Naive thymus-derived CD4-positive, alpha-beta T cell (primary cell): ENCODE data around the gene DENND6A. TPM values are rescaled to one million over a fixed set of nuclear protein-coding genes. Genes with fewer than 3 reads are reported as not detected.

Experiments used
- ATAC-seq: fragments of 150-1000 bp; cut with Tn5 transposase; 2 replicates; pipeline ENCODE4 v1.10.0; 2021; ENCODE audit warnings: mild to moderate bottlenecking, moderate library complexity
- CTCF ChIA-PET: fragments of 350-600 bp; sonication (Branson Sonifier 250); formaldehyde crosslinking; loops from one replicate; lab custom pipeline; 2021; ENCODE audit warnings: antibody characterized with exemption; lab: Charles Lee
- POLR2A ChIA-PET: fragments of 350-600 bp; sonication (Branson Sonifier 250); formaldehyde crosslinking; loops from one replicate; lab custom pipeline; 2021; ENCODE audit warnings: antibody characterized with exemption, inconsistent platforms; lab: Charles Lee
- DNase-seq, 9 donors: peaks; one replicate each; pipeline versions ENCODE4 v3.0.0 to v3.0.0-alpha.2; 2020 to 2022; ENCODE audit warnings: mixed read lengths in 1 of 9
- H3K27ac ChIP-seq: one replicate; pipeline ENCODE4 v1.7.0; 2013; ENCODE audit warnings: mild to moderate bottlenecking, low read depth, low read length, moderate library complexity
- H3K27me3 ChIP-seq, 2 donors: one replicate each; pipeline ENCODE4 v1.7.0; 2013; ENCODE audit warnings: low read length in 2 of 2, mild to moderate bottlenecking in 2 of 2, moderate library complexity in 2 of 2; ENCODE audit not compliant: control insufficient read depth in 2 of 2, insufficient read depth in 2 of 2
- H3K36me3 ChIP-seq, 3 experiments: 1 replicate in 2 of 3; 2 replicates in 1 of 3; pipeline ENCODE4 v1.7.0; 2013; ENCODE audit warnings: low read length in 3 of 3, mild to moderate bottlenecking in 3 of 3, moderate library complexity in 1 of 3; ENCODE audit not compliant: insufficient read depth in 3 of 3, control insufficient read depth in 2 of 3
- H3K4me1 ChIP-seq, 2 donors: one replicate each; pipeline ENCODE4 v1.7.0; 2013; ENCODE audit warnings: low read length in 2 of 2, mild to moderate bottlenecking in 2 of 2, moderate library complexity in 1 of 2; ENCODE audit not compliant: control insufficient read depth in 2 of 2, insufficient read depth in 2 of 2
- H3K4me3 ChIP-seq: 2 replicates; pipeline ENCODE4 v1.7.0; 2013; ENCODE audit warnings: mild to moderate bottlenecking, low read length
- H3K9me3 ChIP-seq, 3 experiments: 1 replicate in 2 of 3; 2 replicates in 1 of 3; pipeline ENCODE4 v1.7.0; 2013; ENCODE audit warnings: low read length in 3 of 3; ENCODE audit not compliant: control insufficient read depth in 2 of 3
- H3K27ac Mint-ChIP-seq, 9 donors: one replicate each; pipeline ENCODE4 v1.8.0; 2020 to 2022; ENCODE audit warnings: mixed read lengths in 9 of 9, mild to moderate bottlenecking in 8 of 9, moderate library complexity in 5 of 9, inconsistent platforms in 2 of 9
- H3K27me3 Mint-ChIP-seq, 5 donors: one replicate each; pipeline ENCODE4 v1.8.0; 2021 to 2022; ENCODE audit warnings: mixed read lengths in 5 of 5, mild to moderate bottlenecking in 1 of 5
- H3K36me3 Mint-ChIP-seq, 5 donors: one replicate each; pipeline ENCODE4 v1.8.0; 2020 to 2022; ENCODE audit warnings: mixed read lengths in 5 of 5, mild to moderate bottlenecking in 3 of 5, inconsistent platforms in 1 of 5
- H3K4me1 Mint-ChIP-seq, 7 donors: one replicate each; pipeline ENCODE4 v1.8.0; 2020 to 2022; ENCODE audit warnings: mixed read lengths in 7 of 7, mild to moderate bottlenecking in 3 of 7, inconsistent platforms in 1 of 7
- H3K4me3 Mint-ChIP-seq, 10 donors: one replicate each; pipeline ENCODE4 v1.8.0; 2020 to 2022; ENCODE audit warnings: mild to moderate bottlenecking in 10 of 10, mixed read lengths in 10 of 10, moderate library complexity in 6 of 10, inconsistent platforms in 2 of 10
- H3K9me3 Mint-ChIP-seq, 11 donors: one replicate each; pipeline ENCODE4 v1.8.0; 2020 to 2022; ENCODE audit warnings: mixed read lengths in 11 of 11, mild to moderate bottlenecking in 4 of 11, inconsistent platforms in 1 of 11, moderate library complexity in 1 of 11
- intact Hi-C, 2 donors: fragments of 100-400 bp; cut with micrococcal nuclease; formaldehyde crosslinking; loops; one replicate each; pipeline ENCODE4 v1.15.1; 2023
- polyA plus RNA-seq, 2 donors: library from polyadenylated mRNA; unstranded; fragments of 300-500 nt; fragmentation: Illumina TruSeq; gene quantifications; one replicate each; pipeline ENCODE4 v1.2.3, GENCODE V29; 2021
- total RNA-seq, 6 experiments: library from RNA in 5 of 6; stranded (reverse) in 5 of 6; gene quantifications; 1 replicate in 5 of 6; 2 replicates in 1 of 6; pipeline ENCODE4 v1.2.3 and lab custom pipeline; 2021 to 2026

DENND6A gene
- total and polyA plus RNA-seq, 7 experiments from 2014 or later: 24.8 to 76.6 (median 40.8) TPM

GRCh38 chr3:57659004-57659673 is 33.7 kb downstream of the DENND6A start:
- H3K36me3 Mint-ChIP-seq: peaks cover 11 to 42% (median 20%) of the 10 kb centered on the region in 5 donors
- Histone ChIP-seq H3K4me1 (no peaks in the 10 kb centered on the region), H3K4me3 (no peak overlapping the region), H3K9me3 (no peaks in the 10 kb centered on the region), H3K27me3 (no peaks in the 10 kb centered on the region), H3K27ac (no peak overlapping the region), H3K36me3 (peaks cover 18 to 46% (median 33%) of the 10 kb centered on the region in 3 experiments)
- no peaks in the 10 kb centered on the region for H3K27me3 Mint-ChIP-seq
- H3K9me3 Mint-ChIP-seq: no peaks in the 10 kb centered on the region
- H3K27ac Mint-ChIP-seq: peak overlapping the region in 6 of 9 donors; percentile 1 to 81 (median 29)
- intact Hi-C loops: loop anchor here in 1 of 2 donors (2.0 kb wide), 1 partner anchor 14 kb away; no protein-coding TSS in a partner anchor
- peaks cover 0 to 16% (median 9%) of the 10 kb centered on the region in 7 donors for H3K4me1 Mint-ChIP-seq
- DNase-seq (no peak), ATAC-seq (no peak)
- ChIA-PET CTCF (no interaction called here), POLR2A (no interaction called here)
- no peak overlapping the region for H3K4me3 Mint-ChIP-seq

- Histone ChIP-seq H3K27ac (no peak overlapping the region), H3K4me3 (no peak overlapping the region), H3K36me3 (peaks cover 18 to 46% (median 33%) of the 10 kb centered on the region in 3 experiments), H3K4me1 (no peaks in the 10 kb centered on the region), H3K9me3 (no peaks in the 10 kb centered on the region), H3K27me3 (no peaks in the 10 kb centered on the region)
- DNase-seq (no peak), ATAC-seq (no peak)
- Mint-ChIP-seq H3K27me3 (no peaks in the 10 kb centered on the region), H3K4me3 (no peak overlapping the region), H3K9me3 (no peaks in the 10 kb centered on the region), H3K4me1 (peaks cover 0 to 17% (median 9%) of the 10 kb centered on the region in 7 donors), H3K27ac (peak overlapping the region in 1 of 9 donors; percentile 1), H3K36me3 (peaks cover 6 to 37% (median 16%) of the 10 kb centered on the region in 5 donors)
- ChIA-PET POLR2A (no interaction called here), CTCF (interaction anchor here (0.6 kb wide), 1 partner anchor 171 kb away, joined by 3 read pairs; no protein-coding TSS in a partner anchor)
- intact Hi-C loops: loop anchor here in 1 of 2 donors (2.0 kb wide), 1 partner anchor 14 kb away; no protein-coding TSS in a partner anchor
Measured at GRCh38 chr3:57658536-57658935, 34.3 kb downstream of the DENND6A start.

GRCh38 chr3:57655727-57656126 is 37.1 kb downstream of the DENND6A start:
- Mint-ChIP-seq H3K36me3 (peaks cover 6 to 52% (median 36%) of the 10 kb centered on the region in 5 donors), H3K9me3 (no peaks in the 10 kb centered on the region), H3K4me3 (no peak overlapping the region), H3K27me3 (no peaks in the 10 kb centered on the region), H3K4me1 (peaks cover 0 to 17% (median 9%) of the 10 kb centered on the region in 7 donors), H3K27ac (peak overlapping the region in 1 of 9 donors; percentile 7)
- H3K4me3 ChIP-seq: no peak overlapping the region
- ChIA-PET CTCF (no interaction called here), POLR2A (no interaction called here)
- no peak for DNase-seq
- H3K4me1 ChIP-seq: no peaks in the 10 kb centered on the region
- intact Hi-C loops: no loop called here
- H3K9me3 ChIP-seq: no peaks in the 10 kb centered on the region
- ATAC-seq: no peak
- H3K36me3 ChIP-seq: peaks cover 18 to 46% (median 25%) of the 10 kb centered on the region in 3 experiments
- H3K27ac ChIP-seq: no peak overlapping the region
- H3K27me3 ChIP-seq: no peaks in the 10 kb centered on the region

GRCh38 chr3:57654267-57654666 is 38.6 kb downstream of the DENND6A start:
- no peak overlapping the region for H3K27ac ChIP-seq
- peaks cover 0 to 10% (median 1%) of the 10 kb centered on the region in 11 donors for H3K9me3 Mint-ChIP-seq
- peaks cover 15 to 37% (median 18%) of the 10 kb centered on the region in 3 experiments for H3K36me3 ChIP-seq
- no peaks in the 10 kb centered on the region for H3K9me3 ChIP-seq
- intact Hi-C loops: no loop called here
- POLR2A ChIA-PET: interaction anchor here (0.7 kb wide), 1 partner anchor 42 kb away, joined by 3 read pairs; no protein-coding TSS in a partner anchor
- peak overlapping the region in 1 of 10 donors; percentile 62 for H3K4me3 Mint-ChIP-seq
- H3K27ac Mint-ChIP-seq: peak overlapping the region in 6 of 9 donors; percentile 19 to 75 (median 40)
- H3K27me3 ChIP-seq: no peaks in the 10 kb centered on the region
- DNase-seq: no peak
- peaks cover 0 to 12% (median 8%) of the 10 kb centered on the region in 7 donors for H3K4me1 Mint-ChIP-seq
- ATAC-seq: peak; percentile 57
- H3K36me3 Mint-ChIP-seq: peaks cover 4 to 57% (median 43%) of the 10 kb centered on the region in 5 donors
- H3K4me1 ChIP-seq: no peaks in the 10 kb centered on the region
- no peaks in the 10 kb centered on the region for H3K27me3 Mint-ChIP-seq
- no peak overlapping the region for H3K4me3 ChIP-seq
- CTCF ChIA-PET: no interaction called here

- peaks cover 4 to 64% (median 62%) of the 10 kb centered on the region in 5 donors for H3K36me3 Mint-ChIP-seq
- H3K9me3 Mint-ChIP-seq: peaks cover 0 to 20% (median 6%) of the 10 kb centered on the region in 11 donors
- peaks cover 5 to 33% (median 13%) of the 10 kb centered on the region in 3 experiments for H3K36me3 ChIP-seq
- H3K4me1 ChIP-seq: no peaks in the 10 kb centered on the region
- H3K4me3 ChIP-seq: no peak overlapping the region
- DNase-seq (no peak), ATAC-seq (no peak)
- intact Hi-C loops: no loop called here
- no peak overlapping the region for H3K27ac ChIP-seq
- ChIA-PET POLR2A (interaction anchor here (0.6 kb wide), 1 partner anchor 68 kb away, joined by 3 read pairs; no protein-coding TSS in a partner anchor), CTCF (no interaction called here)
- H3K27me3 Mint-ChIP-seq: no peaks in the 10 kb centered on the region
- peaks cover 3 to 24% (median 21%) of the 10 kb centered on the region in 7 donors for H3K4me1 Mint-ChIP-seq
- no peaks in the 10 kb centered on the region for H3K27me3 ChIP-seq
- H3K27ac Mint-ChIP-seq: peak overlapping the region in 4 of 9 donors; percentile 8 to 53 (median 42)
- no peaks in the 10 kb centered on the region for H3K9me3 ChIP-seq
- no peak overlapping the region for H3K4me3 Mint-ChIP-seq
Measured at GRCh38 chr3:57652203-57652602, 40.7 kb downstream of the DENND6A start.

GRCh38 chr3:57647292-57647940 is 45.5 kb downstream of the DENND6A start:
- H3K27ac Mint-ChIP-seq: peak overlapping the region in 7 of 9 donors; percentile 43 to 81 (median 65)
- peak overlapping the region in 1 of 10 donors; percentile 9 for H3K4me3 Mint-ChIP-seq
- Histone ChIP-seq H3K36me3 (peaks cover 4 to 47% (median 8%) of the 10 kb centered on the region in 3 experiments), H3K4me3 (no peak overlapping the region), H3K27me3 (no peaks in the 10 kb centered on the region), H3K27ac (no peak overlapping the region), H3K9me3 (no peaks in the 10 kb centered on the region), H3K4me1 (no peaks in the 10 kb centered on the region)
- ATAC-seq (no peak), DNase-seq (no peak)
- peaks cover 6 to 27% (median 20%) of the 10 kb centered on the region in 7 donors for H3K4me1 Mint-ChIP-seq
- H3K9me3 Mint-ChIP-seq: peaks cover 0 to 20% (median 6%) of the 10 kb centered on the region in 11 donors
- CTCF ChIA-PET: interaction anchor here (0.6 to 1.4 kb wide), 2 partner anchors 115 to 178 kb away, joined by 4 to 6 read pairs; no protein-coding TSS in a partner anchor
- POLR2A ChIA-PET: no interaction called here
- H3K27me3 Mint-ChIP-seq: no peaks in the 10 kb centered on the region
- peaks cover 11 to 65% (median 52%) of the 10 kb centered on the region in 5 donors for H3K36me3 Mint-ChIP-seq
- intact Hi-C loops: no loop called here
